Astrocyte (in vitro differentiated cells and primary cell): Measurements from ENCODE around the gene CARD14. TPM values are rescaled to one million over a fixed set of nuclear protein-coding genes. Genes with fewer than 3 reads are reported as not detected.

Experiments used
- DNase-seq: peaks from one replicate; pipeline ENCODE4 v3.0.0-alpha.2; 2010; ENCODE audit warnings: low read depth
- FAIRE-seq: peaks from 2 replicates; lab custom pipeline; 2011; peaks lifted over from hg19 to GRCh38; lab: Jason Lieb, UNC
- H2AFZ ChIP-seq: 2 replicates; pipeline ENCODE4 v1.6.0; 2012; ENCODE audit warnings: low read depth, low read length, inconsistent platforms
- H3K27ac ChIP-seq: 2 replicates; pipeline ENCODE4 v1.5.1; 2011; ENCODE audit warnings: low read depth, low read length, inconsistent platforms
- H3K27me3 ChIP-seq: 2 replicates; pipeline ENCODE4 v1.6.0; 2011; ENCODE audit warnings: low read length, inconsistent platforms; ENCODE audit not compliant: insufficient read depth
- H3K36me3 ChIP-seq: 2 replicates; pipeline ENCODE4 v1.5.1; 2011; ENCODE audit warnings: low read length, inconsistent platforms; ENCODE audit not compliant: insufficient read depth
- H3K4me1 ChIP-seq: 2 replicates; pipeline ENCODE4 v1.5.1; 2011; ENCODE audit warnings: low read length, inconsistent platforms; ENCODE audit not compliant: insufficient read depth
- H3K4me2 ChIP-seq: 2 replicates; pipeline ENCODE4 v1.6.0; 2012; ENCODE audit warnings: low read length, inconsistent platforms
- H3K4me3 ChIP-seq: 2 replicates; pipeline ENCODE4 v1.5.1; 2011; ENCODE audit warnings: low read depth, mild to moderate bottlenecking, low read length, inconsistent platforms; ENCODE audit not compliant: insufficient read depth
- H3K79me2 ChIP-seq: 2 replicates; pipeline ENCODE4 v1.6.0; 2012; ENCODE audit warnings: mild to moderate bottlenecking, low read length, inconsistent platforms; ENCODE audit not compliant: insufficient read depth
- H3K9ac ChIP-seq: 2 replicates; pipeline ENCODE4 v1.6.0; 2012; ENCODE audit warnings: mild to moderate bottlenecking, low read length, inconsistent platforms
- H3K9me3 ChIP-seq: 2 replicates; pipeline ENCODE4 v1.5.1; 2012; ENCODE audit warnings: low read depth, mild to moderate bottlenecking, low read length, inconsistent platforms; ENCODE audit not compliant: insufficient read depth
- H4K20me1 ChIP-seq: 2 replicates; pipeline ENCODE4 v1.6.0; 2012; ENCODE audit warnings: low read length, inconsistent platforms; ENCODE audit not compliant: insufficient read depth
- H3K27ac Mint-ChIP-seq: one replicate; pipeline ENCODE4 v1.8.0; 2021; ENCODE audit warnings: mild to moderate bottlenecking, mixed read lengths; ENCODE audit not compliant: unreplicated experiment
- H3K27me3 Mint-ChIP-seq: one replicate; pipeline ENCODE4 v1.8.0; 2021; ENCODE audit warnings: low read depth, mixed read lengths; ENCODE audit not compliant: unreplicated experiment
- H3K36me3 Mint-ChIP-seq: one replicate; pipeline ENCODE4 v1.8.0; 2021; ENCODE audit warnings: low read depth, mixed read lengths; ENCODE audit not compliant: unreplicated experiment
- H3K4me1 Mint-ChIP-seq: one replicate; pipeline ENCODE4 v1.8.0; 2021; ENCODE audit warnings: low read depth, mixed read lengths; ENCODE audit not compliant: unreplicated experiment
- H3K4me3 Mint-ChIP-seq: one replicate; pipeline ENCODE4 v1.8.0; 2021; ENCODE audit warnings: mild to moderate bottlenecking, moderate library complexity, mixed read lengths; ENCODE audit not compliant: unreplicated experiment
- H3K9me3 Mint-ChIP-seq: one replicate; pipeline ENCODE4 v1.8.0; 2021; ENCODE audit warnings: mild to moderate bottlenecking, mixed read lengths; ENCODE audit not compliant: unreplicated experiment
- CTCF ChIP-seq: IDR thresholded peaks from 2 replicates; pipeline ENCODE4 v1.5.1; 2011; ENCODE audit warnings: low read depth, mild to moderate bottlenecking, inconsistent platforms, low read length, moderate library complexity; ENCODE audit not compliant: insufficient read depth
- EZH2 ChIP-seq: IDR thresholded peaks from 2 replicates; pipeline ENCODE4 v1.6.1; 2012; ENCODE audit warnings: mild to moderate bottlenecking, low read length, inconsistent platforms; ENCODE audit not compliant: insufficient read depth
- total RNA-seq: library from RNA; stranded (reverse); gene quantifications from 2 replicates; pipeline ENCODE4 v1.2.1, GENCODE V29; 2021

The CARD14 gene
- total RNA-seq, 1 donor from 2014 or later, result not detected

DNA sequence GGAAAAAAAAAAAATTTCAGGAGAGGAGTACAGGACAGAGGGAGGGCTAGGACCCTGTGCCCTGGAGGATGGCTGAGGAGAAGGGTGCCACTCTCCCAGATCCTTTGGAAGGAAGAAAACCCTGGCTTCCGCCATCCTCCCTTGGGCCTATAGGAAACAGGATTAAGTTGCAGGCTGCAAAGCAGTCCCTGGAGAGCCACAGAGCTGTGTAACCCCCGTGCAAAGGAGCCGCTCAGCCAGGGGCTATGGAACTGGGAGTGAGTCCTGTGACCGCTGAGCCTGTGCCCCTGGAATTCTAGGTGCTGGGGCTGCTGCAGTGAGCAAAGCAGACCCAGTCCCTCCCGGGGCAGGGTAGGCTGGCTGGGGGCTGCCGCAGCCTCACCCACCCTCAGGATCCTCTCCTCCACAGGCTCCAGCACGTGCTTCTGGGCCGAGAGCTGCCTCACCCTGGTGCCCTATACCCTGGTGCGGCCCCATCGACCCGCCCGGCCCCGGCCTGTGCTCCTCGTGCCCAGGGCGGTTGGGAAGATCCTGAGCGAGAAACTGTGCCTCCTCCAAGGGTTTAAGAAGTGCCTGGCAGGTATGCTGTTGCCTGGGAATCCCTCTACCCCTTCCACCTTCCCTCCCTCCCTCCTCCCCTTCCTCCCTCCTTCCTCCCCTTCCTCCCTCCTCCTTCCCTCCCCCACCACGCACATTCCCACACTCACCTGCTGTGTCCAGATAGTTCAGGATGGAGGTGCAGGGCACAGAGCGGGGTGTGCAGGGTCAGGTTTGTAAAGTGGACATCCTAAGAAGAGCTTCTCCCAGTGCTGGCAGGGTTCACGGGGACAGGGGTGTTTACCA lies 35.0 kb downstream of the CARD14 start:
- Mint-ChIP-seq H3K9me3 (no peaks in the 10 kb centered on the region), H3K36me3 (no peaks in the 10 kb centered on the region), H3K4me1 (no peaks in the 10 kb centered on the region), H3K4me3 (no peak overlapping the region), H3K27ac (no peak overlapping the region), H3K27me3 (no peaks in the 10 kb centered on the region)
- H3K27ac ChIP-seq, result no peak overlapping the region
- no peak for DNase-seq
- no peak for FAIRE-seq
- TF ChIP-seq CTCF (no peak), EZH2 (no peak)
- H3K4me1 ChIP-seq, result no peaks in the 10 kb centered on the region
- H3K27me3 ChIP-seq, result no peaks in the 10 kb centered on the region
- H3K79me2 ChIP-seq, result no peaks in the 10 kb centered on the region
- H2AFZ ChIP-seq, result no peak overlapping the region
- no peaks in the 10 kb centered on the region for H4K20me1 ChIP-seq
- no peak overlapping the region for H3K9ac ChIP-seq
- H3K9me3 ChIP-seq, result no peaks in the 10 kb centered on the region
- no peak overlapping the region for H3K4me3 ChIP-seq
- no peak overlapping the region for H3K4me2 ChIP-seq
- no peaks in the 10 kb centered on the region for H3K36me3 ChIP-seq

GRCh38 chr17:80205811-80206210 lies 36.0 kb downstream of the CARD14 start:
- FAIRE-seq (no peak), DNase-seq (no peak)
- H3K4me2 ChIP-seq, result no peak overlapping the region
- H3K9me3 Mint-ChIP-seq, result peaks cover 1% of the 10 kb centered on the region
- no peaks in the 10 kb centered on the region for H3K36me3 ChIP-seq
- no peak overlapping the region for H3K4me3 ChIP-seq
- H3K27ac ChIP-seq, result no peak overlapping the region
- no peaks in the 10 kb centered on the region for H3K4me1 ChIP-seq
- H3K9ac ChIP-seq, result no peak overlapping the region
- H4K20me1 ChIP-seq, result no peaks in the 10 kb centered on the region
- no peaks in the 10 kb centered on the region for H3K27me3 ChIP-seq
- no peaks in the 10 kb centered on the region for H3K9me3 ChIP-seq
- no peak overlapping the region for H3K4me3 Mint-ChIP-seq
- TF ChIP-seq CTCF (no peak), EZH2 (no peak)
- H3K4me1 Mint-ChIP-seq, result no peaks in the 10 kb centered on the region
- no peak overlapping the region for H3K27ac Mint-ChIP-seq
- no peaks in the 10 kb centered on the region for H3K79me2 ChIP-seq
- no peak overlapping the region for H2AFZ ChIP-seq
- H3K36me3 Mint-ChIP-seq, result peaks cover 5% of the 10 kb centered on the region
- H3K27me3 Mint-ChIP-seq, result no peaks in the 10 kb centered on the region

- no peak overlapping the region for H2AFZ ChIP-seq
- DNase-seq, result no peak
- H3K4me2 ChIP-seq, result no peak overlapping the region
- H3K4me3 ChIP-seq, result no peak overlapping the region
- H3K9me3 ChIP-seq, result no peaks in the 10 kb centered on the region
- TF ChIP-seq EZH2, result no peak
- TF ChIP-seq CTCF, result no peak
- no peaks in the 10 kb centered on the region for H3K79me2 ChIP-seq
- Mint-ChIP-seq H3K27me3 (no peaks in the 10 kb centered on the region), H3K4me1 (no peaks in the 10 kb centered on the region), H3K27ac (no peak overlapping the region), H3K9me3 (peaks cover 1% of the 10 kb centered on the region), H3K36me3 (peaks cover 5% of the 10 kb centered on the region), H3K4me3 (no peak overlapping the region)
- H3K9ac ChIP-seq, result no peak overlapping the region
- no peak for FAIRE-seq
- H3K36me3 ChIP-seq, result no peaks in the 10 kb centered on the region
- no peak overlapping the region for H3K27ac ChIP-seq
- H3K27me3 ChIP-seq, result no peaks in the 10 kb centered on the region
- H4K20me1 ChIP-seq, result no peaks in the 10 kb centered on the region
- H3K4me1 ChIP-seq, result no peaks in the 10 kb centered on the region
Observed at GRCh38 chr17:80208050-80208449, 38.2 kb downstream of the CARD14 start.
